ENCODE measurements around the gene MRPL57. TPM values are rescaled to one million over a fixed set of nuclear protein-coding genes. Genes with fewer than 3 reads are reported as not detected.
"Not testable (repeated sequence)": the region's sequence is repeated elsewhere in the genome, so short reads cannot be mapped to it uniquely, and the experiment has no call there.

MRPL57 gene
- total RNA-seq, 1 donor = 14.6 TPM

GRCh38 chr13:21152251-21152899 lies 24.1 kb upstream of the MRPL57 start:
- DNase-seq (ENCODE audit: low read depth) = no peak

DNA sequence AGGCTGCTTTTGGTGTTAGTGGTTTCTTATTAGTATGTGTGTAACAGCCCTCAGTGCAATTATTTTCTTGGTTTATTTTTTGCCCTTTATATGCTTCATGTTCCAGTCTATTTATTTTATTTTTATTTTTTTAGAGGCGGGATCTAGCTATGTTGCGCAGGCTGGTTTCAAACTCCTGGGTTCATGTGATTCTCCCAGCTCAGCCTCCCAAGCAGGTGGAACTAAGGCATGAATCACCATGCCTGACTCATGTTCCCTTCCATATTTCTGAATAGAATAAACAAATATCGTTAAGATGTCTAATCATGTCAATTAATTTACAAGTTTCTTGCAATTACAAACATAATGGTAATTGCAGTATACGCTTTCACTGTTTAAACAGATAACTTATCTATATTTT lies 11.8 kb upstream of the MRPL57 start:
- no peak for DNase-seq (ENCODE audit: low read depth)
- TF ChIP-seq, protein P1, sequence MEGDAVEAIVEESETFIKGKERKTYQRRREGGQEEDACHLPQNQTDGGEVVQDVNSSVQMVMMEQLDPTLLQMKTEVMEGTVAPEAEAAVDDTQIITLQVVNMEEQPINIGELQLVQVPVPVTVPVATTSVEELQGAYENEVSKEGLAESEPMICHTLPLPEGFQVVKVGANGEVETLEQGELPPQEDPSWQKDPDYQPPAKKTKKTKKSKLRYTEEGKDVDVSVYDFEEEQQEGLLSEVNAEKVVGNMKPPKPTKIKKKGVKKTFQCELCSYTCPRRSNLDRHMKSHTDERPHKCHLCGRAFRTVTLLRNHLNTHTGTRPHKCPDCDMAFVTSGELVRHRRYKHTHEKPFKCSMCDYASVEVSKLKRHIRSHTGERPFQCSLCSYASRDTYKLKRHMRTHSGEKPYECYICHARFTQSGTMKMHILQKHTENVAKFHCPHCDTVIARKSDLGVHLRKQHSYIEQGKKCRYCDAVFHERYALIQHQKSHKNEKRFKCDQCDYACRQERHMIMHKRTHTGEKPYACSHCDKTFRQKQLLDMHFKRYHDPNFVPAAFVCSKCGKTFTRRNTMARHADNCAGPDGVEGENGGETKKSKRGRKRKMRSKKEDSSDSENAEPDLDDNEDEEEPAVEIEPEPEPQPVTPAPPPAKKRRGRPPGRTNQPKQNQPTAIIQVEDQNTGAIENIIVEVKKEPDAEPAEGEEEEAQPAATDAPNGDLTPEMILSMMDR (IDR thresholded peaks at IDR 0.05; ENCODE audit: insufficient read depth, low read length) = no peak

More at GRCh38 chr13:21152251-21152899, 24.1 kb upstream of the MRPL57 start:
- no peak overlapping the region for H3K4me3 ChIP-seq (ENCODE audit: low read depth, low read length)
- TF ChIP-seq, protein P1 (IDR thresholded peaks at IDR 0.05; ENCODE audit: insufficient read depth, low read length) = no peak

DNA sequence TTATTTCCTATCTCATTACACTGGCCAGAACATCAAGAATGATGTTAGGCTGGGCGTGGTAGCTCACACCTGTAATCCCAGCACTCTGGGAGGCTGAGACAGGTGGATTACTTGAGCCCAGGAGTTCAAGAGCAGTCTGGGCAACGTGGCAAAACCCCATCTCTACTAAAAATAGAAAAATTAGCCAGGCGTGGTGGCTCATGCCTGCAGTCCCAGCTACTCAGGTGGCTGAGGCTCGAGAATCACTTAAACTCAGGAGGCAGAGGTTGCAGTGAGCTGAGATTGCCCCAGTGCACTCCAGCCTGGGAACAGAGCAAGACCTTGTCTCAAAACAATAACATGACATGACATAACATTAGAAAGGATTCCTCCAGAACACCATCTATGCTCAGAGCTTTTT lies 10.9 kb upstream of the MRPL57 start:
- H3K4me3 ChIP-seq (ENCODE audit: low read depth, low read length); DNase-seq (ENCODE audit: low read depth): not testable (repeated sequence)

More for the DNA sequence above, 11.8 kb upstream of the MRPL57 start:
- no peak overlapping the region for H3K4me3 ChIP-seq (ENCODE audit: low read depth, low read length)

- DNase-seq (ENCODE audit: low read depth) = no peak
- TF ChIP-seq, protein P1 (IDR thresholded peaks at IDR 0.05; ENCODE audit: insufficient read depth, low read length) = no peak
These were observed 5.0 kb upstream of the MRPL57 start for GRCh38 chr13:21171420-21171819.

GRCh38 chr13:21173767-21174166 lies 2.7 kb upstream of the MRPL57 start:
- not testable (repeated sequence) for H3K4me3 ChIP-seq (ENCODE audit: low read depth, low read length); DNase-seq (ENCODE audit: low read depth)

More at GRCh38 chr13:21171420-21171819, 5.0 kb upstream of the MRPL57 start:
- no peak overlapping the region for H3K4me3 ChIP-seq (ENCODE audit: low read depth, low read length)

DNA sequence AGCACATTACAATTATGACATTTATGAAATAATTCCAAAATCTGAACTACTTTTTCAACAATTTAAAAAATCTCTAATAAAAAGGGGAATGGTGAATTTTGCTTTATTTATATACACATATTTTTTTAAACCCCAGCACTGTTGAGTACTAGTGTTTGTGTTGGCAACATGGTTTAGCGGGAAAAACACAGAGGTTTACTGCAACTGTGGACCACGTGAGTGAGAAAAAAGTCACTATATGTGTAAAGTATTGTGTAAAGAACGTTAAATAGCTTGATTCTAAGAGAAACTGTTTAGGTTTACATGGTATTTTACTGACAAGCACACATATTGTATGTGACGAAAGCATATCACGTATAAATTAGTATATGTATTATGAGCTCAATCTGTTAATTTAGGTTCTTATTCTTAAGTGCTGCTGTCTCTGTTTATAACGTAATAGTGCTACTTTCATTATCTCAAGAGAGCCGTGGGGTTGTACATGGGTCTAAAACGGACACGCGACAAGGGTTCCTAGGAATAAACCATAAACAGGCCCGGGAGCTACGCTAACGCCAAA lies 723 bp upstream of the MRPL57 start:
- H3K4me3 ChIP-seq (ENCODE audit: low read depth, low read length) = peak overlapping the region; percentile 94
- TF ChIP-seq, protein P1 (IDR thresholded peaks at IDR 0.05; ENCODE audit: insufficient read depth, low read length) = no peak
- no peak for DNase-seq (ENCODE audit: low read depth)

DNA sequence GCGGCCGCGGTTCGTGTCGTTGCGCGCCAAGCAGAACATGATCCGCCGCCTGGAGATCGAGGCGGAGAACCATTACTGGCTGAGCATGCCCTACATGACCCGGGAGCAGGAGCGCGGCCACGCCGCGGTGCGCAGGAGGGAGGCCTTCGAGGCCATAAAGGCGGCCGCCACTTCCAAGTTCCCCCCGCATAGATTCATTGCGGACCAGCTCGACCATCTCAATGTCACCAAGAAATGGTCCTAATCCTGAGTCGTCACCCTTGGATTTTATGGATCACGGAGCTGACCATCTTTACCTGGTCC lies 475 bp downstream of the MRPL57 start:
- DNase-seq (ENCODE audit: low read depth) = no peak
- TF ChIP-seq, protein P1 (IDR thresholded peaks at IDR 0.05; ENCODE audit: insufficient read depth, low read length) = no peak

DNA sequence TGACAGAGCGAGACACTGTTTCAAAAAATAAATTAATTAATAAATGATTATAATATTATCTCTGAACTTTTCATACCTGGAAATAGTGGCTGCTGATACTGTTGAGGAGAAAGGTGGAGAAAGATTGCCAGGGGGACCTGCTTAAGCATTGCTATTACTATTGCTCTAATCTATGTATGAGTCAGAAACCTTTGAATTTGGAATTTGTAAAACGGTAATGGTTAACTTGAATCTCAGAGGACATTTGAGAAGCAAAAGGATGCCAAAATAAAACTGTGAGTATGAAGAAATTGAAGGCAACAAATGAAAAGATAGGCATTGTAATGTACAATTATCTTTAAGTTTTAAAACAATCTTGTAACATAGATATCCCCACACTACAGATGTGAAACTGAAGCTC lies 5.2 kb downstream of the MRPL57 start:
- H3K4me3 ChIP-seq (ENCODE audit: low read depth, low read length) = no peak overlapping the region
- TF ChIP-seq, protein P1 (IDR thresholded peaks at IDR 0.05; ENCODE audit: insufficient read depth, low read length) = no peak
- no peak for DNase-seq (ENCODE audit: low read depth)

More for the DNA sequence above, 475 bp downstream of the MRPL57 start:
- H3K4me3 ChIP-seq (ENCODE audit: low read depth, low read length) = peak overlapping the region; percentile 94

DNA sequence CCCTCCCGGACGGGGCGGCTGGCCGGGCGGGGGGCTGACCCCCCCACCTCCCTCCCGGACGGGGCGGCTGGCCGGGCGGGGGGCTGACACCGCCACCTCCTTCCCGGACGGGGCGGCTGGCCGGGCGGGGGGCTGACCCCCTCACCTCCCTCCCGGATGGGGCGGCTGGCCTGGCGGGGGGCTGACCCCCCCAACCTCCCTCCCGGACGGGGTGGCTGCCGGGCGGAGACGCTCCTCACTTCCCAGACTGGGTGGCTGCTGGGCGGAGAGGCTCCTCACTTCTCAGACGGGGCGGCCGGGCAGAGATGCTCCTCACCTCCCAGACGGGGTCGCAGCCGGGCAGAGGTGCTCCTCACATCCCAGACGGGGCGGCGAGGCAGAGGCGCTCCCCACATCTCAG lies 10.0 kb downstream of the MRPL57 start:
- DNase-seq (ENCODE audit: low read depth); H3K4me3 ChIP-seq (ENCODE audit: low read depth, low read length): not testable (repeated sequence)

DNA sequence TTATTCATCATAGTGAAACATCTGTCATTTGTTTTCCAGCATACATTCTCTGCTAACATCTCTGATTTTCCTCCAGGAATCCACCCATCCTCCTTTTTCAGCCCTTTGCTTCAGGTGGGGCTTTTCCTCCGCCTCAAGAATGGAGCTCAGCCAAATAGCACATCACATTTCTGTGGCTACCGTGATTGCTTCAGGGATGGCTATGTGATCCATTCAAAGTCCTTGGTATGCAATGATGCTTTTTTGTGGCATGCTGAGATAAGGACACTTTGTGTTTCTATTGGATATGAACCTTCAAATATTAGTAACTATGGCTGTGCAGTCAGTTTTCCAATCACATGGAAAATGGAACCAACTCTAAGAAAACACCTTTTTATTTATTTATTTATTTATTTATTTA lies 18.3 kb downstream of the MRPL57 start:
- not testable (repeated sequence) for H3K4me3 ChIP-seq (ENCODE audit: low read depth, low read length)
- DNase-seq (ENCODE audit: low read depth) = peak; percentile 6

DNA sequence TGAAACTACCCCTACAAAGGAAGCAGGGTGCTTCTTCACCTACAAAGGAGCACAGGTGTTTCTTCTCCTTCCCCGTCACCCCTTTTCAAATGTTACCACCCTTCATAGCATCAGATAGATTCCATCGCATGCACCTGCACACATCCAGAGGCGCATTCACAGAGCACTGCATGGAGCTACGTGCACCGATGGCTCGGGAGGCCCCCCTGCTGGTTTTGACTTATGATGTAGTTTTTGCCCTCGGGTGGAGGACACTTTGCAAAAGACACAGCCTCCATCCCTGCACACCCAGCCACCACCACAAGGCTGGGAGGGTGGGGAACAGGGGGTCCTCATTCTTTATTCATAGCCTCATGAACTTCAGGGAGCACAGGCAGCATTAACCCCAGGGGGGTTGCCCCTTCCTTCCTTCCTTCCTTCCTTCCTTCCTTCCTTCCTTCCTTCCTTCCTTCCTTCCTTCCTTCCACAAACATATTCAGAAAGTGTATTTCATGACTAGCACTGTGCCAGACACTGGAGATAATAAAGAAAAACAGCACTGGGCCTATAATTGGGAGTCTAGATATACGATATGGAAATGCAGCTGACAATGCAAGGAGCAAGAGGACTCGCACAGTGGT lies 21.3 kb downstream of the MRPL57 start:
- H3K4me3 ChIP-seq (ENCODE audit: low read depth, low read length); DNase-seq (ENCODE audit: low read depth): not testable (repeated sequence)

Measured in fibroblast of the aortic adventitia (primary cell).